SK-N-SH (cell line): ENCODE results near the gene ATRAID. TPM values are rescaled to one million over a fixed set of nuclear protein-coding genes. Genes with fewer than 3 reads are reported as not detected.
"Not testable (repeated sequence)": the region's sequence is repeated elsewhere in the genome, so short reads cannot be mapped to it uniquely, and the experiment has no call there.

Source experiments
- CTCF ChIA-PET: fragments of 300-600, 350-600 bp; formaldehyde crosslinking; extraction: SDS; loops from one replicate; lab custom pipeline; 2021; lab: Yijun Ruan, JAX
- POLR2A ChIA-PET: fragments of 350-600 bp; sonication (Branson Sonifier 250); formaldehyde crosslinking; extraction: SDS; loops from one replicate; lab custom pipeline; 2020; ENCODE audit warnings: antibody characterized with exemption, inconsistent platforms; lab: Yijun Ruan, JAX
- DNase-seq: peaks from one replicate; pipeline ENCODE4 v3.0.0; 2012
- H2AFZ ChIP-seq: fragments of 200-600 bp; sonication (generic); 2 replicates; pipeline ENCODE4 v1.8.1; 2016; ENCODE audit warnings: antibody characterized with exemption, mild to moderate bottlenecking, low read depth
- H3F3A ChIP-seq: fragments of 200-600 bp; sonication (generic); replicated peaks from 2 replicates; pipeline ENCODE3; 2016; ENCODE audit warnings: antibody characterized with exemption, mild to moderate bottlenecking; ENCODE audit not compliant: insufficient read depth
- H3K27ac ChIP-seq, 2 experiments: fragments of 200-500 bp in 1 of 2; fragments of 200-600 bp in 1 of 2; sonication (Bioruptor generic) in 1 of 2; sonication (generic), shearing (Covaris generic) in 1 of 2; 2 replicates each; pipeline versions ENCODE4 v1.5.1 to v1.6.1; 2014 to 2016; ENCODE audit warnings: low read depth in 2 of 2, inconsistent platforms in 1 of 2, low read length in 1 of 2, mild to moderate bottlenecking in 1 of 2, mixed read lengths in 1 of 2
- H3K27me3 ChIP-seq: fragments of 200-600 bp; sonication (generic), shearing (Covaris generic); 2 replicates; pipeline ENCODE4 v1.6.1; 2016; ENCODE audit warnings: mixed run types; ENCODE audit not compliant: insufficient read depth
- H3K36me3 ChIP-seq, 2 experiments: fragments of 200-500 bp in 1 of 2; fragments of 200-600 bp in 1 of 2; sonication (Bioruptor generic) in 1 of 2; sonication (generic) in 1 of 2; replicated peaks in 1 of 2; 2 replicates each; pipeline versions ENCODE3 to v1.5.1; 2014 to 2016; ENCODE audit warnings: low read length in 1 of 2, mild to moderate bottlenecking in 1 of 2; ENCODE audit not compliant: insufficient read depth in 2 of 2, control insufficient read depth in 1 of 2
- H3K4me1 ChIP-seq, 2 experiments: fragments of 200-500 bp in 1 of 2; fragments of 200-600 bp in 1 of 2; sonication (Bioruptor generic) in 1 of 2; sonication (generic), shearing (Covaris generic) in 1 of 2; 2 replicates each; pipeline versions ENCODE4 v1.5.1 to v1.6.1; 2014 to 2016; ENCODE audit warnings: low read depth in 1 of 2, low read length in 1 of 2, mixed run types in 1 of 2; ENCODE audit not compliant: insufficient read depth in 2 of 2, control insufficient read depth in 1 of 2
- H3K4me2 ChIP-seq: fragments of 200-600 bp; sonication (generic), shearing (Covaris generic); 2 replicates; pipeline ENCODE4 v1.6.1; 2017; ENCODE audit warnings: mixed run types
- H3K4me3 ChIP-seq, 2 experiments: fragments of 200-500 bp in 1 of 2; fragments of 200-600 bp in 1 of 2; sonication (Bioruptor generic) in 1 of 2; sonication (generic), shearing (Covaris generic) in 1 of 2; 2 replicates each; pipeline versions ENCODE4 v1.5.1 to v1.8.1; 2014 to 2016; ENCODE audit warnings: low read depth in 2 of 2, inconsistent platforms in 1 of 2, low read length in 1 of 2, mild to moderate bottlenecking in 1 of 2, mixed read lengths in 1 of 2, moderate library complexity in 1 of 2
- H3K79me2 ChIP-seq: fragments of 200-600 bp; sonication (generic); 2 replicates; pipeline ENCODE4 v1.8.1; 2017; ENCODE audit warnings: mild to moderate bottlenecking; ENCODE audit not compliant: insufficient read depth
- H3K9ac ChIP-seq: fragments of 200-600 bp; sonication (generic); 2 replicates; pipeline ENCODE4 v1.6.1; 2017; ENCODE audit warnings: mixed run types
- H3K9me2 ChIP-seq: fragments of 200-600 bp; sonication (generic); 2 replicates; pipeline ENCODE4 v1.6.1; 2017; ENCODE audit warnings: mixed run types
- H3K9me3 ChIP-seq: fragments of 200-600 bp; sonication (generic); 2 replicates; pipeline ENCODE4 v1.6.1; 2017; ENCODE audit warnings: mixed run types, mild to moderate bottlenecking, moderate library complexity
- H4K20me1 ChIP-seq: fragments of 200-600 bp; sonication (generic); 2 replicates; pipeline ENCODE4 v1.6.1; 2017; ENCODE audit warnings: mild to moderate bottlenecking, mixed run types; ENCODE audit not compliant: insufficient read depth
- ELF1 ChIP-seq: IDR thresholded peaks from 2 replicates; pipeline ENCODE4 v1.4.0; 2012
- EP300 ChIP-seq, 2 experiments: IDR thresholded peaks; 2 replicates each; pipeline versions ENCODE4 v1.4.0 to v1.6.1; 2012; ENCODE audit warnings: borderline replicate concordance in 1 of 2, low read depth in 1 of 2, low read length in 1 of 2
- FOSL2 ChIP-seq: IDR thresholded peaks from 2 replicates; pipeline ENCODE4 v1.4.0; 2012; ENCODE audit warnings: low read depth, mild to moderate bottlenecking, moderate library complexity, borderline replicate concordance
- GABPA ChIP-seq: IDR thresholded peaks from 2 replicates; pipeline ENCODE4 v1.4.0; 2012; ENCODE audit warnings: low read depth, mild to moderate bottlenecking
- MEF2A ChIP-seq: IDR thresholded peaks from 2 replicates; pipeline ENCODE4 v1.4.0; 2012; ENCODE audit warnings: low read depth, borderline replicate concordance
- NFIC ChIP-seq: IDR thresholded peaks from 2 replicates; pipeline ENCODE4 v1.4.0; 2012; ENCODE audit warnings: borderline replicate concordance
- RAD21 ChIP-seq: IDR thresholded peaks from 2 replicates; pipeline ENCODE4 v1.6.1; 2012; ENCODE audit warnings: mild to moderate bottlenecking, low read length
- RCOR1 ChIP-seq: fragments of 150-350 bp; IDR thresholded peaks from 2 replicates; pipeline ENCODE4 v1.6.1; 2017; ENCODE audit warnings: antibody characterized with exemption, low read length
- RFX5 ChIP-seq: IDR thresholded peaks from 2 replicates; pipeline ENCODE4 v1.6.1; 2012; ENCODE audit warnings: mild to moderate bottlenecking, improper control_type of control experiment, low read length
- RXRA ChIP-seq: IDR thresholded peaks from 2 replicates; pipeline ENCODE4 v1.4.0; 2012; ENCODE audit warnings: low read depth, mild to moderate bottlenecking, borderline replicate concordance
- SMC3 ChIP-seq: IDR thresholded peaks from 2 replicates; pipeline ENCODE4 v1.6.1; 2012; ENCODE audit warnings: low read depth, low read length, improper control_type of control experiment
- TAF1 ChIP-seq: IDR thresholded peaks from 2 replicates; pipeline ENCODE4 v1.6.1; 2012; ENCODE audit warnings: low read depth, mild to moderate bottlenecking, low read length, moderate library complexity, borderline replicate concordance
- TCF12 ChIP-seq: IDR thresholded peaks from 2 replicates; pipeline ENCODE4 v1.4.0; 2012
- YY1 ChIP-seq: IDR thresholded peaks from 2 replicates; pipeline ENCODE4 v1.4.0; 2012; ENCODE audit warnings: low read depth, mild to moderate bottlenecking
- WGBS: methylation state at CpG from one replicate; pipeline ENCODE4 v1.1.6; 2017; ENCODE audit warnings: low lambda C conversion rate; 5-methylcytosine and 5-hydroxymethylcytosine counted together
- polyA plus RNA-seq, 3 experiments: library from polyadenylated mRNA; depleted of rRNA; stranded (reverse); fragments of >200 nt; gene quantifications; 2 replicates each; pipeline ENCODE4 v1.2.3, GENCODE V29; 2012
- TF ChIP-seq, protein P1 (sequence below): IDR thresholded peaks from 2 replicates; pipeline ENCODE4 v1.4.0; 2012; ENCODE audit warnings: low read depth
- TF ChIP-seq, protein P2 (sequence below): IDR thresholded peaks from 2 replicates; pipeline ENCODE4 v1.4.0; 2012; ENCODE audit warnings: low read depth, borderline replicate concordance
- TF ChIP-seq, protein P3 (sequence below): IDR thresholded peaks from 2 replicates; pipeline ENCODE4 v1.4.0; 2012; ENCODE audit warnings: low read depth, borderline replicate concordance
- TF ChIP-seq, protein P4 (sequence below): IDR thresholded peaks from 2 replicates; pipeline ENCODE4; 2012

ATRAID gene
- polyA plus RNA-seq, 1 of the 3 experiments (the other 2 are of a cell fraction), result 289 TPM

DNA sequence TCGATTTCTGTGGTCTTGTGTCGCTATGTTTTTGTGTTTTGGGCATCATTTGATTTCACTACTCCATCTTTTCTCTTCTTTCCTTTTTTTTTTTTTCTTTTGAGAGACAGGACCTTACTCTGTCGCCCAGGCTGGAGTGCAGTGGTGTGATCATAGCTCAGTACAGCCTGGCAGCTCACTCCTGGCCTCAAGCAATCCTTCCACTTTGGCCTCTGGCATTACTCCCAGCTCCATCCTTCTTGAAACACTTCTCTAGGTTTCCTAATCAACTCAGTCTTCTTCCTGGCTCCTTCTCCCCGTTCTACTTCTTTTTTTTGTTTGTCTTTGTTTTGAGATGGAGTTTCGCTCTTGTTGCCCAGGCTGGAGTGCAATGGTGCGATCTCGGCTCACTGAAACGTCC is 36.5 kb upstream of the ATRAID start:
- H3K27ac ChIP-seq, result no peak overlapping the region
- H3K9me2 ChIP-seq, result no peaks in the 10 kb centered on the region
- CTCF ChIA-PET, result interaction anchor here (0.6 to 2.8 kb wide), 11 partner anchors 9 to 213 kb away, joined by 3 to 21 read pairs (median 6); partner anchors contain the start of gene ABHD1
- TF ChIP-seq TCF12 (no peak), RFX5 (no peak), NFIC (no peak), ELF1 (no peak), GABPA (no peak), RXRA (no peak), SMC3 (no peak), TAF1 (no peak), YY1 (no peak), RCOR1 (no peak), RAD21 (no peak), FOSL2 (no peak), EP300 (IDR thresholded peaks at IDR 0.05; ENCODE audit: borderline replicate concordance in 1 of 2, low read depth in 1 of 2, low read length in 1 of 2) (no peak), MEF2A (no peak)
- TF ChIP-seq, protein P1, sequence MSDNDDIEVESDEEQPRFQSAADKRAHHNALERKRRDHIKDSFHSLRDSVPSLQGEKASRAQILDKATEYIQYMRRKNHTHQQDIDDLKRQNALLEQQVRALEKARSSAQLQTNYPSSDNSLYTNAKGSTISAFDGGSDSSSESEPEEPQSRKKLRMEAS, result no peak
- TF ChIP-seq, protein P2, sequence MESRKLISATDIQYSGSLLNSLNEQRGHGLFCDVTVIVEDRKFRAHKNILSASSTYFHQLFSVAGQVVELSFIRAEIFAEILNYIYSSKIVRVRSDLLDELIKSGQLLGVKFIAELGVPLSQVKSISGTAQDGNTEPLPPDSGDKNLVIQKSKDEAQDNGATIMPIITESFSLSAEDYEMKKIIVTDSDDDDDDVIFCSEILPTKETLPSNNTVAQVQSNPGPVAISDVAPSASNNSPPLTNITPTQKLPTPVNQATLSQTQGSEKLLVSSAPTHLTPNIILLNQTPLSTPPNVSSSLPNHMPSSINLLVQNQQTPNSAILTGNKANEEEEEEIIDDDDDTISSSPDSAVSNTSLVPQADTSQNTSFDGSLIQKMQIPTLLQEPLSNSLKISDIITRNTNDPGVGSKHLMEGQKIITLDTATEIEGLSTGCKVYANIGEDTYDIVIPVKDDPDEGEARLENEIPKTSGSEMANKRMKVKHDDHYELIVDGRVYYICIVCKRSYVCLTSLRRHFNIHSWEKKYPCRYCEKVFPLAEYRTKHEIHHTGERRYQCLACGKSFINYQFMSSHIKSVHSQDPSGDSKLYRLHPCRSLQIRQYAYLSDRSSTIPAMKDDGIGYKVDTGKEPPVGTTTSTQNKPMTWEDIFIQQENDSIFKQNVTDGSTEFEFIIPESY, result no peak
- TF ChIP-seq, protein P3, sequence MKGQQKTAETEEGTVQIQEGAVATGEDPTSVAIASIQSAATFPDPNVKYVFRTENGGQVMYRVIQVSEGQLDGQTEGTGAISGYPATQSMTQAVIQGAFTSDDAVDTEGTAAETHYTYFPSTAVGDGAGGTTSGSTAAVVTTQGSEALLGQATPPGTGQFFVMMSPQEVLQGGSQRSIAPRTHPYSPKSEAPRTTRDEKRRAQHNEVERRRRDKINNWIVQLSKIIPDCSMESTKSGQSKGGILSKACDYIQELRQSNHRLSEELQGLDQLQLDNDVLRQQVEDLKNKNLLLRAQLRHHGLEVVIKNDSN, result no peak
- TF ChIP-seq, protein P4, sequence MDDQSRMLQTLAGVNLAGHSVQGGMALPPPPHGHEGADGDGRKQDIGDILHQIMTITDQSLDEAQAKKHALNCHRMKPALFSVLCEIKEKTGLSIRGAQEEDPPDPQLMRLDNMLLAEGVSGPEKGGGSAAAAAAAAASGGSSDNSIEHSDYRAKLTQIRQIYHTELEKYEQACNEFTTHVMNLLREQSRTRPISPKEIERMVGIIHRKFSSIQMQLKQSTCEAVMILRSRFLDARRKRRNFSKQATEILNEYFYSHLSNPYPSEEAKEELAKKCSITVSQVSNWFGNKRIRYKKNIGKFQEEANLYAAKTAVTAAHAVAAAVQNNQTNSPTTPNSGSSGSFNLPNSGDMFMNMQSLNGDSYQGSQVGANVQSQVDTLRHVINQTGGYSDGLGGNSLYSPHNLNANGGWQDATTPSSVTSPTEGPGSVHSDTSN, result no peak
- H3K9ac ChIP-seq, result no peak overlapping the region
- H3K79me2 ChIP-seq, result no peaks in the 10 kb centered on the region
- H4K20me1 ChIP-seq, result no peaks in the 10 kb centered on the region
- no peaks in the 10 kb centered on the region for H3K36me3 ChIP-seq
- H2AFZ ChIP-seq, result no peak overlapping the region
- H3K27me3 ChIP-seq, result no peaks in the 10 kb centered on the region
- H3K9me3 ChIP-seq, result no peaks in the 10 kb centered on the region
- no peak overlapping the region for H3K4me2 ChIP-seq
- POLR2A ChIA-PET, result no interaction called here
- H3K4me3 ChIP-seq, result no peak overlapping the region
- H3F3A ChIP-seq, result no peaks in the 10 kb centered on the region
- peaks cover 3 to 13% of the 10 kb centered on the region in 2 experiments; a peak in 3 of 4 replicates for H3K4me1 ChIP-seq
- no peak for DNase-seq
- WGBS, result 64% methylated on average over 8 of the region's 8 CpGs

DNA sequence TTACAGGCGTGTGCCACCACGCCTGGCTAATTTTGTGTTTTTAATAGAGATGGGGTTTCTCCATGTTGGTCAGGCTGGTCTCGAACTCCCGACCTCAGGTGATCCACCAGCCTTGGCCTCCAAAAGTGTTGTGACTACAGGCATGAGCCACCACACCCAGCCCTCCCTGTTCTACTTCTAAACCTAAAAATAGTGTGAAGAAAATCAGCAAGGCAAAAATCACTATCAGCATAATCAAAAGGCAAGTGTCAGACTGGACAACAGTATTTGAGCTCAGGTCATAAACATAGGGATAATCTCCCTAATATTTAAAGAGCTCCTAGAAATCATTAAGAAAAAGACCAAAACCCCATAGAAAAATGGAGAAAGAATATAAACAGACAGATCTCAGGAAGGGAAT is 36.1 kb upstream of the ATRAID start:
- POLR2A ChIA-PET, H3K36me3 ChIP-seq, H2AFZ ChIP-seq, H3K27ac ChIP-seq, DNase-seq, H3K27me3 ChIP-seq, H3K4me2 ChIP-seq, H3K4me3 ChIP-seq, H3K9me2 ChIP-seq, H4K20me1 ChIP-seq, H3F3A ChIP-seq, H3K79me2 ChIP-seq, H3K9me3 ChIP-seq, H3K9ac ChIP-seq: not testable (repeated sequence)
- CTCF ChIA-PET, result interaction anchor here (1.0 to 2.8 kb wide), 9 partner anchors 10 to 214 kb away, joined by 3 to 21 read pairs (median 7); partner anchors contain the start of gene ABHD1
- H3K4me1 ChIP-seq, result peaks cover 3 to 16% of the 10 kb centered on the region in 2 experiments; a peak in 3 of 4 replicates
- 73% methylated on average over 4 of the region's 4 CpGs for WGBS
